GM12878 (cell line): ENCODE measurements around the gene DDX50. TPM values are rescaled to one million over a fixed set of nuclear protein-coding genes. Genes with fewer than 3 reads are reported as not detected.

Experiments
- ATAC-seq: fragments of 200-7000 bp; cut with Tn5 transposase; 3 replicates; pipeline ENCODE4 v1.9.1; 2020; ENCODE audit warnings: mild to moderate bottlenecking, moderate library complexity
- BruUV-seq: library from RNA; stranded (reverse); fragments of 400-500 nt; replicated peaks from 2 replicates; lab custom pipeline; 2021; lab: Mats Ljungman, UMichigan
- CTCF ChIA-PET: fragments of 300-600 bp; sonication (Branson Sonifier 250); formaldehyde crosslinking; extraction: SDS; loops from one replicate; lab custom pipeline; 2021; ENCODE audit warnings: inconsistent platforms; lab: Yijun Ruan, JAX
- POLR2A ChIA-PET: fragments of 350-600 bp; formaldehyde crosslinking; extraction: SDS; loops from one replicate; lab custom pipeline; 2021; ENCODE audit warnings: inconsistent platforms; lab: Charles Lee
- RAD21 ChIA-PET: fragments of 300-600 bp; sonication (Branson Sonifier 250); formaldehyde crosslinking; loops from one replicate; lab custom pipeline; 2023; ENCODE audit warnings: antibody characterized with exemption; ENCODE audit not compliant: unreplicated experiment; lab: Charles Lee
- SMC1A ChIA-PET: fragments of 300-600 bp; sonication (Branson Sonifier 250); formaldehyde crosslinking; loops from one replicate; lab custom pipeline; 2023; ENCODE audit not compliant: unreplicated experiment, uncharacterized antibody; lab: Charles Lee
- DNase-seq: peaks from one replicate; pipeline ENCODE4 v3.0.0-alpha.2; 2011; ENCODE audit warnings: low read depth, low spot score
- FAIRE-seq: peaks from 3 replicates; lab custom pipeline; 2011; peaks lifted over from hg19 to GRCh38; lab: Jason Lieb, UNC
- H2AFZ ChIP-seq: 2 replicates; pipeline ENCODE4 v1.6.0; 2011; ENCODE audit warnings: low read depth, low read length, control low read depth; ENCODE audit not compliant: control insufficient read depth
- H3K27ac ChIP-seq: 2 replicates; pipeline ENCODE4 v1.5.1; 2011; ENCODE audit warnings: control low read depth; ENCODE audit not compliant: control insufficient read depth, insufficient read depth
- H3K27me3 ChIP-seq, 2 experiments: replicated peaks in 1 of 2; 2 replicates each; pipeline versions ENCODE4 v1.6.0 to v1.6.1; 2011; ENCODE audit warnings: low read length in 1 of 2; ENCODE audit not compliant: control insufficient read depth in 2 of 2, insufficient read depth in 2 of 2
- H3K36me3 ChIP-seq, 2 experiments: 2 replicates each; pipeline ENCODE4 v1.5.1; 2011; ENCODE audit warnings: low read length in 1 of 2; ENCODE audit not compliant: control insufficient read depth in 2 of 2, insufficient read depth in 2 of 2
- H3K4me1 ChIP-seq: 2 replicates; pipeline ENCODE4 v1.6.1; 2011; ENCODE audit warnings: mild to moderate bottlenecking, low read length, moderate library complexity, mixed read lengths; ENCODE audit not compliant: control insufficient read depth, insufficient read depth
- H3K4me2 ChIP-seq: 2 replicates; pipeline ENCODE4 v1.6.0; 2011; ENCODE audit warnings: control low read depth; ENCODE audit not compliant: control insufficient read depth, insufficient read depth
- H3K4me3 ChIP-seq: fragments of 200-600 bp; sonication (generic); 2 replicates; pipeline ENCODE4 v1.5.1; 2016
- H3K79me2 ChIP-seq: 2 replicates; pipeline ENCODE4 v1.6.0; 2011; ENCODE audit warnings: low read length; ENCODE audit not compliant: control insufficient read depth, insufficient read depth
- H3K9ac ChIP-seq: 2 replicates; pipeline ENCODE4 v1.8.0; 2011; ENCODE audit warnings: low read length, control low read depth, mixed read lengths; ENCODE audit not compliant: control insufficient read depth, insufficient read depth
- H3K9me3 ChIP-seq: replicated peaks from 3 replicates; pipeline ENCODE4 v1.5.1; 2011; ENCODE audit warnings: mild to moderate bottlenecking, low read length; ENCODE audit not compliant: control insufficient read depth, insufficient read depth
- H4K20me1 ChIP-seq: 2 replicates; pipeline ENCODE4 v1.6.0; 2011; ENCODE audit not compliant: control insufficient read depth, insufficient read depth
- BMI1 ChIP-seq: fragments of 450-650 bp; IDR thresholded peaks from 2 replicates; pipeline ENCODE4 v1.6.1; 2016; ENCODE audit warnings: mild to moderate bottlenecking, moderate library complexity, borderline replicate concordance
- CBX3 ChIP-seq: fragments of 200-600 bp; sonication (generic); IDR thresholded peaks from 2 replicates; pipeline ENCODE4 v1.6.1; 2016; ENCODE audit warnings: low read depth, borderline replicate concordance
- IRF4 ChIP-seq: IDR thresholded peaks from 2 replicates; pipeline ENCODE4 v1.6.1; 2011; ENCODE audit warnings: low read depth, low read length
- SREBF1 ChIP-seq: IDR thresholded peaks from 2 replicates; pipeline ENCODE4 v1.6.1; 2012; ENCODE audit warnings: mild to moderate bottlenecking, low read length
- WGBS: methylation state at CpG from one replicate; pipeline ENCODE4 v1.1.6; 2016; ENCODE audit warnings: low lambda C conversion rate; ENCODE audit not compliant: insufficient replicate concordance, insufficient coverage; ENCODE audit errors: missing lambda C conversion rate; 5-methylcytosine and 5-hydroxymethylcytosine counted together
- in situ Hi-C: fragments of 300-500 bp; cut with MboI; formaldehyde crosslinking; loops from 9 replicates; pipeline ENCODE4 v1.14.3; 2018; ENCODE audit warnings: mixed read lengths
- intact Hi-C: fragments of 100-400 bp; cut with micrococcal nuclease; formaldehyde crosslinking; loops from one replicate; pipeline ENCODE4 v1.14.2; 2022; ENCODE audit not compliant: unreplicated experiment
- polyA plus RNA-seq, 11 experiments: library from polyadenylated mRNA; depleted of rRNA in 4 of 11; unstranded in 6 of 11; stranded (reverse) in 5 of 11; fragments of >200 nt; fragmentation: Nextera tagmentation in 4 of 11; fragmentation: Illumina TruSeq in 1 of 11; extraction: Ambion mirVana in 4 of 11; extraction: Trizol in 1 of 11; gene quantifications; 1 replicate in 1 of 11; 2 replicates in 10 of 11; pipeline versions ENCODE4 v1.2.1 to v1.2.3, GENCODE V29; 2011 to 2016; ENCODE audit warnings: inconsistent platforms in 2 of 11, missing spikeins in 2 of 11, low read depth in 1 of 11
- total RNA-seq, 4 experiments: library from RNA; depleted of rRNA in 3 of 4; stranded (reverse); fragments of >200 nt in 3 of 4; fragmentation: Illumina TruSeq in 1 of 4; extraction: Trizol in 1 of 4; gene quantifications; 2 replicates each; pipeline versions ENCODE4 v1.2.1 to v1.2.3, GENCODE V29; 2013 to 2021
- TF ChIP-seq, protein P1 (sequence below): fragments of 450-650 bp; IDR thresholded peaks from 2 replicates; pipeline ENCODE4 v1.6.1; 2018; ENCODE audit warnings: borderline replicate concordance, mild to moderate bottlenecking; ENCODE audit not compliant: partially characterized antibody

The DDX50 gene
- total and polyA plus RNA-seq, 10 of the 15 experiments (the other 5 are each of a cell fraction or from before 2014, with no cell fraction given), result 24.9 to 52.0 (median 36.8) TPM

DNA sequence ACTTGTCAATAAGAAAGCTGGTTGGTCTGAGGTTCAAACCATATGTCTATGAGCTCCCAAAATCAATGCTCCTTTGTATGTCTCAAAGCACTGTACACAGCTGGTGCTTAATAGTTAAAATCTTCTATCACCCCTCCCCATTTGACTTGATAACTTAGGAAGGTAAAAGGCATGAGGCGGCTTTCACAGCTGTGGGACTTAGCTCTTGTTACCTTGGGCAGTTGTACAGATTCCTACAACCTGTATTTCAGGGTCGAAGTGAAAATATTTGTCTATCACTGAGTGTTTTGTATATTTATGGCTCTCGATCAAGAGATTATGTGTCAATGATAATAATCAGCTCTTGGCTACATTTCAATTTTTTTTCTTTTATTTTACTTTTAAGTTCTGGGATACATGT, 86.5 kb downstream of the DDX50 start:
- ATAC-seq (no peak), FAIRE-seq (no peak), DNase-seq (no peak)
- WGBS, result 97% methylated on average over 3 of the region's 3 CpGs
- Histone ChIP-seq H3K9me3 (no peaks in the 10 kb centered on the region), H4K20me1 (no peaks in the 10 kb centered on the region), H3K4me1 (peaks cover 7% of the 10 kb centered on the region), H3K27me3 (no peaks in the 10 kb centered on the region), H3K4me2 (no peak overlapping the region), H3K79me2 (peaks cover 17% of the 10 kb centered on the region), H3K4me3 (no peak overlapping the region), H3K9ac (no peak overlapping the region), H3K27ac (no peak overlapping the region), H3K36me3 (peaks cover under 1 to 14% of the 10 kb centered on the region in 2 experiments), H2AFZ (no peak overlapping the region)
- SMC1A ChIA-PET, result interaction anchor here (0.7 to 2.2 kb wide), 11 partner anchors 9 to 137 kb away, joined by 3 to 10 read pairs (median 4); no protein-coding TSS in a partner anchor
- in situ Hi-C loops (no loop called here), intact Hi-C loops (loop anchor here (1.0 kb wide), 1 partner anchor 235 kb away; no protein-coding TSS in a partner anchor)
- TF ChIP-seq CBX3 (no peak), SREBF1 (no peak), BMI1 (no peak), IRF4 (no peak)
- TF ChIP-seq, protein P1, sequence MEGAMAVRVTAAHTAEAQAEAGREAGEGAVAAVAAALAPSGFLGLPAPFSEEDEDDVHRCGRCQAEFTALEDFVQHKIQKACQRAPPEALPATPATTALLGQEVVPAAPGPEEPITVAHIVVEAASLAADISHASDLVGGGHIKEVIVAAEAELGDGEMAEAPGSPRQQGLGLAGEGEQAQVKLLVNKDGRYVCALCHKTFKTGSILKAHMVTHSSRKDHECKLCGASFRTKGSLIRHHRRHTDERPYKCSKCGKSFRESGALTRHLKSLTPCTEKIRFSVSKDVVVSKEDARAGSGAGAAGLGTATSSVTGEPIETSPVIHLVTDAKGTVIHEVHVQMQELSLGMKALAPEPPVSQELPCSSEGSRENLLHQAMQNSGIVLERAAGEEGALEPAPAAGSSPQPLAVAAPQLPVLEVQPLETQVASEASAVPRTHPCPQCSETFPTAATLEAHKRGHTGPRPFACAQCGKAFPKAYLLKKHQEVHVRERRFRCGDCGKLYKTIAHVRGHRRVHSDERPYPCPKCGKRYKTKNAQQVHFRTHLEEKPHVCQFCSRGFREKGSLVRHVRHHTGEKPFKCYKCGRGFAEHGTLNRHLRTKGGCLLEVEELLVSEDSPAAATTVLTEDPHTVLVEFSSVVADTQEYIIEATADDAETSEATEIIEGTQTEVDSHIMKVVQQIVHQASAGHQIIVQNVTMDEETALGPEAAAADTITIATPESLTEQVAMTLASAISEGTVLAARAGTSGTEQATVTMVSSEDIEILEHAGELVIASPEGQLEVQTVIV, result no peak
- POLR2A ChIA-PET, result interaction anchor here (0.6 to 1.3 kb wide), 3 partner anchors 28 to 57 kb away, joined by 4 to 5 read pairs (median 5); partner anchors contain the start of gene DDX21
- BruUV-seq, result no TSS peak
- RAD21 ChIA-PET, result interaction anchor here (0.9 to 1.4 kb wide), 7 partner anchors 17 to 242 kb away, joined by 3 to 6 read pairs (median 4); partner anchors contain the start of gene DDX21
- CTCF ChIA-PET, result interaction anchor here (0.7 to 1.4 kb wide), 12 partner anchors 9 to 421 kb away, joined by 3 to 7 read pairs (median 4); no protein-coding TSS in a partner anchor
